ENCODE measurements around the gene PTPN1.

- TF ChIP-seq CTCF (IDR thresholded peaks at IDR 0.05) (no peak), POLR2A (IDR thresholded peaks at IDR 0.05) (no peak)
These were observed 49.9 kb downstream of the PTPN1 start for GRCh38 chr20:50559856-50560638.

All from thyroid gland (tissue), 4 donors.